Liver (tissue), 3 donors: ENCODE results near the gene TFF1.

Experiments
- ATF3 ChIP-seq: IDR thresholded peaks from 2 replicates; pipeline ENCODE4 v1.6.1; 2016; ENCODE audit warnings: antibody characterized with exemption
- CTCF ChIP-seq: fragments of 150-350 bp; IDR thresholded peaks from 2 replicates; pipeline ENCODE4 v1.5.1; 2017; ENCODE audit warnings: improper control_type of control experiment, low read depth, low read length; ENCODE audit not compliant: missing input control
- JUND ChIP-seq, 2 donors: IDR thresholded peaks; 2 replicates each; pipeline ENCODE4 v1.6.1; 2016; ENCODE audit warnings: antibody characterized with exemption in 2 of 2
- RAD21 ChIP-seq, 2 donors: IDR thresholded peaks; 2 replicates each; pipeline ENCODE4 v1.6.1; 2016; ENCODE audit warnings: antibody characterized with exemption in 2 of 2, mild to moderate bottlenecking in 2 of 2
- REST ChIP-seq: IDR thresholded peaks from 2 replicates; pipeline ENCODE4 v1.6.1; 2016; ENCODE audit warnings: antibody characterized with exemption, mild to moderate bottlenecking
- RXRA ChIP-seq, 2 donors: IDR thresholded peaks; 2 replicates each; pipeline ENCODE4 v1.6.1; 2017 to 2018; ENCODE audit warnings: antibody characterized with exemption in 2 of 2, mild to moderate bottlenecking in 1 of 2
- SP1 ChIP-seq: IDR thresholded peaks from 2 replicates; pipeline ENCODE4 v1.6.1; 2018; ENCODE audit warnings: antibody characterized with exemption, mild to moderate bottlenecking
- donor health status: healthy.
- donor health status: healthy.

GRCh38 chr21:42313501-42313969, 52.8 kb downstream of the TFF1 start:
- TF ChIP-seq JUND (IDR thresholded peaks at IDR 0.05) (no peak), CTCF (no peak), SP1 (no peak), RAD21 (IDR thresholded peaks at IDR 0.05) (no peak), RXRA (IDR thresholded peaks at IDR 0.05) (no peak), REST (no peak), ATF3 (no peak)
